Astrocyte of the cerebellum (primary cell): ENCODE data around the gene NUDT2.
"Not testable (repeated sequence)": the region's sequence is repeated elsewhere in the genome, so short reads cannot be mapped to it uniquely, and the experiment has no call there.

ENCODE experiments used
- DNase-seq: peaks from one replicate; pipeline ENCODE4 v3.0.0-alpha.2; 2011; ENCODE audit warnings: low read depth
- H3K4me3 ChIP-seq: 2 replicates; pipeline ENCODE4 v1.5.1; 2011; ENCODE audit warnings: mild to moderate bottlenecking, low read depth, low read length, moderate library complexity
- in situ Hi-C: cut with HindIII; loops from 2 replicates; pipeline ENCODE4 v1.10.0; 2017; ENCODE audit warnings: low sequenced_read_pairs
- TF ChIP-seq, protein P1 (sequence below): IDR thresholded peaks from 2 replicates; pipeline ENCODE4 v1.5.1; 2012; ENCODE audit warnings: low read length, low read depth, moderate library complexity, mild to moderate bottlenecking; ENCODE audit errors: missing control alignments

The NUDT2 gene

DNA sequence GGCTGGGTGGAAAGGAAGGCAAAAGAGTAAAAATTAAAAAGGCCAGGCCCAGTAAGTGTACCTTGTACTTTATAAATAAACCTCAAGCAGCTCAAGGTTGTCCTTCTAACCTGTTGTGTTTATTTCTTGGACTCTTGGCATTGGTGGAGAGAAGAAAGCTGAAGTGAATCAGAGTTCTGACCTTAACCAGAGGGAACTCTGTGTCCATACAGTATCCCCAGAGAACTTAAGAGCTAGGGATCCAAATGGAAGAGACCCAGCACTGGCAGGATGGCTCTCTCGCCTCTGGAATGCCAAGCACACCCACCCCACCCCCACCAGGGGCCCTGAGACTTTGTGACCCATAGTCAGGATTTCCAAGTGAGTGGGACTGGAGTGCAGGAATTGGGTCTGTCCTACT, 14.2 kb downstream of the NUDT2 start:
- in situ Hi-C loops: no loop called here
- DNase-seq: no peak
- no peak overlapping the region for H3K4me3 ChIP-seq
- TF ChIP-seq, protein P1, sequence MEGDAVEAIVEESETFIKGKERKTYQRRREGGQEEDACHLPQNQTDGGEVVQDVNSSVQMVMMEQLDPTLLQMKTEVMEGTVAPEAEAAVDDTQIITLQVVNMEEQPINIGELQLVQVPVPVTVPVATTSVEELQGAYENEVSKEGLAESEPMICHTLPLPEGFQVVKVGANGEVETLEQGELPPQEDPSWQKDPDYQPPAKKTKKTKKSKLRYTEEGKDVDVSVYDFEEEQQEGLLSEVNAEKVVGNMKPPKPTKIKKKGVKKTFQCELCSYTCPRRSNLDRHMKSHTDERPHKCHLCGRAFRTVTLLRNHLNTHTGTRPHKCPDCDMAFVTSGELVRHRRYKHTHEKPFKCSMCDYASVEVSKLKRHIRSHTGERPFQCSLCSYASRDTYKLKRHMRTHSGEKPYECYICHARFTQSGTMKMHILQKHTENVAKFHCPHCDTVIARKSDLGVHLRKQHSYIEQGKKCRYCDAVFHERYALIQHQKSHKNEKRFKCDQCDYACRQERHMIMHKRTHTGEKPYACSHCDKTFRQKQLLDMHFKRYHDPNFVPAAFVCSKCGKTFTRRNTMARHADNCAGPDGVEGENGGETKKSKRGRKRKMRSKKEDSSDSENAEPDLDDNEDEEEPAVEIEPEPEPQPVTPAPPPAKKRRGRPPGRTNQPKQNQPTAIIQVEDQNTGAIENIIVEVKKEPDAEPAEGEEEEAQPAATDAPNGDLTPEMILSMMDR: no peak

DNA sequence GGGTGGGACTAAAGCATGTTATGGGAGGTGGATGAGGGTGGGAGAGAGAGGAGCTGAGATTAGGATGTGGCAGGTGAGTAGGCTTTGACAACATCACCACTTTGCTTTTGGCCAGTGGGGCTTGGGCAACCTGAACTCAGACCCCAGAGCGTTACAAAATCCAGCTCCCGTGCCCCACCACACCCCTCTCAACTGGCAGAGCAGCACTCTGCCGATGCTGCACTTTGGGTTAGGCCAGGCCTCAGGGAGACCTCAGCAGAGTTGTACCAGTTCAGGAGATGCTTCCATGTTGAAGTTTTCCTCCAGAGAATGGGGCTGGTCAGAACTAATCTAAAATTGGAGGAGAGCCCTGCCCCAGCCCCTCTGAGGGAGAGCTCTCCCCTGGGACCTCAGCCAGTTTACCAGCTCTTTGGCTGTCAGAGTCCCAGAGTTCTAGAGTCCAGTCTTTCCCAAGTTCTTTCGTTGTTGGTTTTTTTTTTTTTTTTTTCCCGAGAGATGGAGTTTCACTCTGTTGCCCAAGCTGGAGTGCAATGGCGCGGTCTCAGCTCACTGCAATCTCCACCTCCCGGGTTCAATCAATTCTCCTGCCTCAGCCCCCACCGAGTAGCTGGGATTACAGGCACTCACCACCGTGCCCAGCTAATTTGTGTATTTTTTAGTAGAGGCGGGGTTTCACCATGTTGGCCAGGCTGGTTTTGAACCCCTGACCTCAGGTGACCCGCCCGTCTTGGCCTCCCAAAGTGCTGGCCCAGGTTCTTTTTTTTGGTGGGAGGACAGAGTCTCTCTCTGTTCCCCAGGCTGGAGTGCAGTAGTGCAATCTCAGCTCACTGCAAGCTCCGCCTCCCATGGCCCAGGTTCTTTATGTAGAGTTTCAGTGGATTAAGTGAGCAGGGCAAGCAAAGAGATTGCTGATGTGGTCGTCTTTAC, 17.8 kb downstream of the NUDT2 start:
- no peak overlapping the region for H3K4me3 ChIP-seq
- DNase-seq: no peak
- TF ChIP-seq, protein P1: no peak
- in situ Hi-C loops: no loop called here

DNA sequence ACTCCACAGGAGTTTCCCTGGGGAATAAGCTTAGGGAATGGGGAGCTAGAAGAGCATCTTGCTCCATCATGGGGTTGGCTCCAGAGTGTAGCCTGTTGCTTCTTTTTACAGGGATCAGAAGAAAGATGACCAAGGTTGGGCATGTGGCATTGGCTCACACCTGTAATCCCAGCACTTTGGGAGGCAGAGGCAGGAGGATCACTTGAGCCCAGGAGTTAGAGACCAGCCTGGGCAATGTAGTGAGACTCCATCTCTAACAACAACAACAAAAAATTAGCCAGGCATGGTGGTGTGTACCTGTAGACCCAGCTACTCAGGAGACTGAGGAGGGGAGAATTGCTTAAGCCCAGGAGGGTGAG, 18.4 kb downstream of the NUDT2 start:
- H3K4me3 ChIP-seq: no peak overlapping the region
- in situ Hi-C loops: no loop called here
- DNase-seq: no peak
- TF ChIP-seq, protein P1: no peak

DNA sequence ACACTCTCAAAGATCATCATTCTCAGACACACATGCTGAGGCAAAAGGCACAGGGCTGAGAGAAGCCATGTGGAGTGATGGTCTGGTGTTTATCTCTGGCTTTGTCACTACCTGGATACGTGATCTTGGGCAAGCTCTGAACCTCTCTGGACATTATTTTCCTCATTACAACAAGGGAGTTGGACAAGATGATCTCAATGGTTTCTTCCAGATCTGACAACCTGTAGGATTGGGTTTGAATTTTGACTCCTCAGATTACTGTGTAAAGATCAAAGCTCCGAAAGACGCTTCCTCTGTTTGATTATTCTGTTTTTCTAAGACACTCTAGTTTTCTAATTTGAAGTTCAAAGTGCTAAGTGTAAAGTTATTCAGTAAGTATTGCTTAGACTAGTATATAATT, 20.0 kb downstream of the NUDT2 start:
- no peak for DNase-seq
- TF ChIP-seq, protein P1: no peak
- H3K4me3 ChIP-seq: no peak overlapping the region
- in situ Hi-C loops: no loop called here

- H3K4me3 ChIP-seq, in situ Hi-C loops, DNase-seq: not testable (repeated sequence)
Measured at GRCh38 chr9:34352122-34352652, 22.8 kb downstream of the NUDT2 start.

- H3K4me3 ChIP-seq, DNase-seq, in situ Hi-C loops: not testable (repeated sequence)
Measured at GRCh38 chr9:34352957-34353356, 23.6 kb downstream of the NUDT2 start.

DNA sequence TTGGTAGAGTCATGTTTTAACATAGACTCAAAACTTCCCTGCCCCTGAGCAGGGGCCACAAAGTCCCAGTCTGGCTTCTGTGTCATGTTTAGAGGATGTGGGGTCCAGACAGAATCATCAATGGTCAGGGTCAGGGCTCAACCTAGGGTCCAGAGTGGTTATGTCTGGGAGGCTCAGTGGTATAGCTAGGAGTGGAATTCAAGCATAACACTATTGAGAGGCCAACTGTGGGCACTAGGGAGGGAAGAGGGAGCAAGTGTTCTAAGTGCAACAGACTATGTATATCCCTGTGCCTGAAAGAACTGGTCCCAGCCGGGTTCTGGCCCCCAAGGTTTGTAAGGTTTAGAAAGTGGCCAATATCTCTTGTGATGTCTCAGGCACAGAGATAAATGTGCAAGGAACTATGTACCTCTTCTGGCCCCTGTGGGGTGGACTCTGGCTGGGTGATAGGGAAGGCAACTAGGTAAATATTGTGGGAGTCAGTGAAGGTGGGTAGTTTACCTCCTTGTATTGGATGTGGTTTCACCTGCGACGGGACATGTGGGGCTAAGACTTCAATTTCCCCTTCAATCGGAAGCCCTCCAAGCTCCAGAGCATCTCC, 33.3 kb downstream of the NUDT2 start:
- no peak overlapping the region for H3K4me3 ChIP-seq
- in situ Hi-C loops: no loop called here
- TF ChIP-seq, protein P1: no peak
- no peak for DNase-seq
